Measurements from ENCODE around the gene PPP2R2C. TPM values are rescaled to one million over a fixed set of nuclear protein-coding genes. Genes with fewer than 3 reads are reported as not detected.

PPP2R2C gene
- total RNA-seq, 1 experiment from 2014 or later = 8.1 TPM

DNA sequence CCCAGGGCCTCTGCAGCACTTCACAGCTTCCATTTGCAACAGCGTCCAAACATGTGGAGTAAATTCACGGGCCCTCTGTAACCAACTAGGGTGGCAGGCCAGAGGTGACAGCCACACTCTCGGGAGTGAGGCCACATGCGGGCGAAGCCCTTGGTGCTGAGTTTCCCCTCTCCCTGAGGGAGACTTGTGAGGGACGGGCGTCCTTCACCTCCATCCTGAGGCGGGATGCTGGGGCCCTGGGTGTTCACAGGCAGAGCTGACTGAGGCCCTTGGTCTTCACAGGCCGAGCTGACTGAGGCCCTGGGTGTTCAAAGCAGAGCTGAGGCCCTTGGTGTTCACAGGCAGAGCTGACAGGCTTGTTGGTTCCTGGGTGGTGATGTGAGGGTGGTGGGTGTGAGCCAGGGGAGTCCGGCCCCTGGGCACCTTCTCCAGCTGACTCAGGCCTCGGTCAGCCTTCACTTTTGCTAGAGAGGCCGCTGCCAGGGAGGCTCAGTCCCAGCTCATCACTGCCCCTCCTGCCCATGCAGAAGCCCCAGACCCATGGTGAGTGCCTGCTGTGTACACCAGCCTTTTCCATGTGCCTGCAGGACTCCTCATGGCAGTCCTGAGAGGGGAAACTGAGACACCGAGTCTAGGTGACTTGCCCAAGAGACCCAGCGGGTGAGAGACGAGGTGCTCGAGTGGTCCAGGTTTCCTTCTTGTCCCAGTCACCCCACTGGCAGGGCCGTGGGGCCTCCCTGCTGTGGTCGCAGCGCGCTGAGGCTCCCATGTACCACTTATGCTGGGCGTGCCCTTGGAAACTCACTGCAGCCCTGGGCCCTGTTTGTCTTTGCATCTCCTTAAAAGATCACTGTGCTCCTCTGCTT, 194.2 kb downstream of the PPP2R2C start:
- Mint-ChIP-seq H3K27me3 (ENCODE audit: low read depth) (no peaks in the 10 kb centered on the region), H3K4me1 (peaks cover 19 to 31% of the 10 kb centered on the region in 2 experiments), H3K27ac (0 out of 7 replicates have a peak overlapping the region, but pooled peaks of 1 of the 3 experiments have one; percentile 68), H3K4me3 (no peak overlapping the region), H3K9me3 (no peaks in the 10 kb centered on the region), H3K36me3 (ENCODE audit: insufficient read depth in 1 of 3, low read depth in 3 of 3) (peaks cover 4 to 11% (median 8%) of the 10 kb centered on the region in 3 experiments; a peak in 5 of 7 replicates)
- Histone ChIP-seq H4K91ac (ENCODE audit: insufficient read length, low read depth, low read length) (no peak overlapping the region), H3K27me3 (ENCODE audit: insufficient read depth, low read length) (no peaks in the 10 kb centered on the region), H3K14ac (ENCODE audit: insufficient read depth, low read length) (no peak overlapping the region), H3K9ac (ENCODE audit: extremely low read depth, insufficient read length, low read length) (no peak overlapping the region), H3K23me2 (ENCODE audit: insufficient read length, low read depth, low read length, poor library complexity, severe bottlenecking) (no peaks in the 10 kb centered on the region), H2BK5ac (ENCODE audit: insufficient read length, low read length) (no peak overlapping the region), H3T11ph (ENCODE audit: low read length) (no peak overlapping the region), H3K27ac (ENCODE audit: insufficient read length, low read depth, low read length) (no peak overlapping the region), H4K8ac (replicated peaks; ENCODE audit: insufficient read length, low read depth, low read length) (no peak overlapping the region), H3K9me3 (ENCODE audit: control insufficient read depth, low read depth, low read length) (no peaks in the 10 kb centered on the region), H2BK15ac (ENCODE audit: low read depth, low read length) (no peak overlapping the region), H3K4me2 (ENCODE audit: insufficient read depth, insufficient read length, low read length) (no peak overlapping the region), H4K20me1 (ENCODE audit: control insufficient read depth, insufficient read depth, insufficient read length) (peaks cover 3% of the 10 kb centered on the region), H3K23ac (ENCODE audit: insufficient read length, low read depth, low read length) (no peak overlapping the region), H3K18ac (ENCODE audit: insufficient read length, low read depth, low read length) (no peak overlapping the region), H3K56ac (ENCODE audit: insufficient read length, low read depth, low read length) (no peak overlapping the region), H3K79me1 (ENCODE audit: insufficient read depth, low read depth, low read length, poor library complexity, severe bottlenecking) (no peaks in the 10 kb centered on the region), H3K4me1 (ENCODE audit: insufficient read depth, low read length) (no peaks in the 10 kb centered on the region; the same call in 1 of the 2 replicates), H2AFZ (ENCODE audit: low read length) (no peak overlapping the region), H3K79me2 (ENCODE audit: insufficient read depth, low read length) (no peaks in the 10 kb centered on the region), H4K5ac (ENCODE audit: insufficient read length, low read depth, low read length) (no peak overlapping the region), H2BK20ac (ENCODE audit: low read depth, low read length, poor library complexity, severe bottlenecking) (no peak overlapping the region), H2AK5ac (ENCODE audit: insufficient read length, low read length) (no peak overlapping the region), H2BK12ac (ENCODE audit: insufficient read length, low read depth, low read length) (no peak overlapping the region), H2BK120ac (ENCODE audit: low read depth, low read length, poor library complexity, severe bottlenecking) (no peak overlapping the region), H3K4ac (ENCODE audit: low read depth, low read length) (no peak overlapping the region)
- WGBS (ENCODE audit: extremely low coverage, insufficient read length, low lambda C conversion rate) = no CpG with 5 or more reads among the region's 21 CpGs
- no peak for TF ChIP-seq CTCF (conservative IDR thresholded peaks at IDR 0.05)
- DNase-seq = no peak

Measured in H9 (cell line).